GM21515 (cell line): ENCODE results near the gene APOL3.
"Not testable (repeated sequence)": the region's sequence is repeated elsewhere in the genome, so short reads cannot be mapped to it uniquely, and the experiment has no call there.

ENCODE experiments used
- ATAC-seq: cut with Tn5 transposase; IDR thresholded peaks from one replicate; pipeline ENCODE4 v1.9.1; 2021; ENCODE audit not compliant: unreplicated experiment

APOL3 gene

DNA sequence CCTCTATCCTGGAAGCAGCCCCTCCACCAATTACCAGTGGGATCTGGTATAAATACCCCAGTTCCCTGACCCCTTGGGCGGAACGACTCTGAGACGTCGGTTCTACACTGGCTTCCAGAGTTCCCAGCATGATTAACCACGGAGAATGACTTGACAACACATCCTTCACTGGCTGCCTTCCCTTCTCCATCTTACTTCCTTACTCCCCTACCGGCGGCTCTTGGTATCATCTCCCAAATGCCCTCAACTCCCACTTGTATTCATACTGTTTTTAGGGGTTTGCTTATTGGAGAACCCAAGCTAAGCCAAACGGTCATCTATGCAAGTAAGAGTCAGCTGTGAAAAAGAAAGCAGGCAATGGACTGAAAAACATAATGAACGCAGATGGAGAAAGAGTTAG is 56.1 kb downstream of the APOL3 start:
- no peak for ATAC-seq

DNA sequence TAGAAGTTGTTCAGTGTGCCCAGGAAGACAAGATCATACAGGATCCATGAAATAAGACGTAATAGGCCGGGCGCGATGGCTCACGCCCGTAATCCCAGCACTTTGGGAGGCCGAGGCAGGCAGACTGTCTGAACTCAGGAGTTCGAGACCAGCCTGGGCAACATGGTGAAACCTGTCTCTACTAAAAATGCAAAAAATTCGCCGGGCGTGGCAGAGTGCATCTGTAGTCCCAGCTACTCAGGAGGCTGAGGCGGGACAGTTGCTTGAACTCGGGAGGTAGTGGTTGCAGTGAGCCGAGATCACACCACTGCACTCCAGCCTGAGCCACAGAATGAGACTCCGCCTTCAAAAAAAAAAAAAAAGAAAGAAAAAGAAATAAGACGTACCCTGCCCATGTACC is 56.7 kb downstream of the APOL3 start:
- ATAC-seq, result no peak

DNA sequence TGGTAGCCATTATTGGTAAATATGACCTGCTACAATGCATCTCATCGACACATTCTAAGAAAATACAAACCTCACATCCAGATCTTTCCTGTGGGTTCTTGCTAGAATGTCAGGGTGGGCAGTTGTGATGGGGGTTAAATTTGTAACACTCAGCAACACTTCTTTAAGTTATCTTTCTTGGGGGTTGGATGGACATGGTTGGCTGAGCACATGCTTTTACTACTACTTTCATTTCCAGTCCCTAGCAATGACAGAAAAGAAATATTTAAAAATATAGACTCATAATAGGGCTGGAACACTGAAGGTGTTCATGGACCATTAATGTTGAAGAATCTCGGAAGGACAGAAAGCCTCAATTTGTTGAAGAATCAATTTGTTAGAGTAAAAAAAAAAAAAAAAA is 57.6 kb downstream of the APOL3 start:
- no peak for ATAC-seq

DNA sequence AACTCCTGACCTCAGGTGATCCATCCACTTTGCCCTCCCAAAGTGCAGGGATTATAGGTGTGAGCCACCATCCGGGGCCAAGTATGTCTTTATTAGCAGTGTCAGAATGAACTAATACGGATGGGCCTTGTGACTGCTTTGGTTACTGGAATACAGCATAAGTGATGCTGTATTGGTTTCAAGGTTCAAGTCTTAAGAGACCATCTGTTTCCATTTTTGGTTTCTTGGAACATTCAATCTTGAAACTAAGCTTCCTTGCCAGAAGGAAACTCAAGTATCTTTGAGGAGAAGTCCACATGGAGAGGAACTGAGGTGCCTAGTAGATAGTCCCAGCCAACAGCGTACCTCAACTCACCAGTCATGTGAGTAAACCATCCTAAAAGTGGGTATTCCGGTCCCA is 58.8 kb downstream of the APOL3 start:
- no peak for ATAC-seq

DNA sequence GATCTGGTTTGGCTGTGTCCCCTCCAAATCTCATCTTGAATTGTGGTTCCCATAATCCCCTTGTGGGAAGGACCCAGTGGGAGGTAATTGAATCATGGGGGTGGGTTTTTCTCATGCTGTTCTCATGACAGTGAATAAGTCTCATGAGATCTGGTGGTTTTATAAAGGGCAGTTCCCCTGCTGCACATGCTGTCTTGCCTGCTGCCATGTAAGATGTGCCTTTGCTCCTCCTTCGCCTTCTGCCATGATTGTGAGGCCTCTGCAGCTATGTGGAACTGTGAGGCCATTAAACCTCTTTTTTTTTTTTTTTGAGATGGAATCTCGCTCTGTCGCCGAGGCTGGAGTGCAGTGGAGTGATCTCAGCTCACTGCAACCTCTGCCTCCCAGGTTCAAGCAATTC is 59.6 kb downstream of the APOL3 start:
- ATAC-seq, result not testable (repeated sequence)

DNA sequence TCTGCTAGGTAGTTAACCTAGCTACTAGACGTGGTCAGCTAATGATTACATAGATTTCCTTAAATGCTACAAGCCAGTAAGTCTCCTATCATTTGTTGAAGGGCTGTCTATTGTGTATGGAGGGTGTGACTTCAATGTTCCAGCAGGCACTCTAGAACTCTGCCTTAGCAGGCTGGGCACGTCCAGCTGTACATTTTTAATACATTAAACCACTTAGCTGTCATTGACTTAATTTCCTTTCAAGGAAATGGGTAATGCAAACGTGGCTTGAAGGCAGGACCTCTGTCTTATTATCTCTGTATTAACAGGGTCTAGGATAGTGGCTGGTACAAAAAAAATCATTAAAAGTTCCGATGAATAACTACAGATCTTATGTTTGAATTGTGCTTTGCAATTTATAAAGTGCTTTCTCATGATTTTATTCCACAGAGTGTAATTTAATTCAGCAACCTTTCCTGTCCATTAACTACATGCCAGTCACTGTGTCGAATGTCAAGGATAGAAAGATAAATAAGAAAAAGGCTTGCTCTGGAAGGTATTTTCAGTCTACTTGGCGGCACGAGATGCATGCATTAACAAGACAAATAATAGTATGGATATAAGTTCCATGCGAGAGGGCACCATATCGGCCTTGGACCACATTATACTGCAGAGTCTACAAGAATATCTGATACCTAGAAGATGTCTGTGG is 60.3 kb downstream of the APOL3 start:
- ATAC-seq, result no peak

DNA sequence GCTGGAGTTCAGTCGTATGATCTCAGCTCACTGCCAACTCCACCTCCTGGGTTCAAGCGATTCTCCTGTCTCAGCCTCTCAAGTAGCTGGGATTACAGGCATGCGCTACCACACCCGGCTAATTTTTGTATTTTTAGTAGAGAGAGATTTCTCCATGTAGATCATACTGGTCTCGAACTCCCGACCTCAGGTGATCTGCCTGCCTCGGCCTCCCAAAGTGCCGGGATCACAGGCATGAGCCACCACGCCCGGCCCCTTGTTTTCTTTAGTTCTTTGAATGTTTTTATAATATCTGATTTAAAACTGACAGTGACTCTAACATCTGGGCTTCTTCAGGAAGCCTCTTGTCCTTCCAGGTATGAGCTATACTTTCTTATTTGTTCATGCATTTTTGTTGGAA is 61.0 kb downstream of the APOL3 start:
- not testable (repeated sequence) for ATAC-seq

DNA sequence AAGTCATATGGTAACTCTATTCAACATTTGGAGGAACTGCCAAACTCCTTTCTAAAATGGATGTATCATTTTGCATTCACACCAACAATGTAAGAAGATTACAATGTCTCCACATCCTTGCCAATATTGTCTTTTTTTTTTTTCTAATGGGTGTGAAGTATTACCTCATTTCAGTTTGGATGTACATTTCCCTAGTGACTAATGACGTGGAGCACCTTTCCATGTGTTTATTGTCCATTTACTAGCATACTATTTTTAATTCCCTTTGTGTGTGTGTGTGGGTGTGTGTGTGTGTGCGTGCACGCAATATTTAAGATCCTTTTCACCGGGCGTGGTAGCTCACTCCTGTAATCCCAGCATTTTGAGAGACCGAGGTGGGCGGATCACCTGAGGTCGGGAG is 62.7 kb downstream of the APOL3 start:
- no peak for ATAC-seq

DNA sequence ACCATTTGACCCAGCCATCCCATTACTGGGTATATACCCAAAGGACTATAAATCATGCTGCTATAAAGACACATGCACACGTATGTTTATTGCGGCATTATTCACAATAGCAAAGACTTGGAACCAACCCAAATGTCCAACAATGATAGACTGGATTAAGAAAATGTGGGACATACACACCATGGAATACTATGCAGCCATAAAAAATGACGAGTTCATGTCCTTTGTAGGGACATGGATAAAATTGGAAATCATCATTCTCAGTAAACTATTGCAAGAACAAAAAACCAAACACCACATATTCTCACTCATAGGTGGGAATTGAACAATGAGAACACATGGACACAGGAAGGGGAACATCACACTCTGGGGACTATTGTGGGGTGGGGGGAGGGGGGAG is 69.8 kb downstream of the APOL3 start:
- ATAC-seq, result not testable (repeated sequence)
